ENCODE data around the gene KCND3. TPM values are rescaled to one million over a fixed set of nuclear protein-coding genes. Genes with fewer than 3 reads are reported as not detected.

KCND3 gene
- total RNA-seq, 6 donors from 2014 or later: 2.7 to 6.4 (median 5.4) TPM

DNA sequence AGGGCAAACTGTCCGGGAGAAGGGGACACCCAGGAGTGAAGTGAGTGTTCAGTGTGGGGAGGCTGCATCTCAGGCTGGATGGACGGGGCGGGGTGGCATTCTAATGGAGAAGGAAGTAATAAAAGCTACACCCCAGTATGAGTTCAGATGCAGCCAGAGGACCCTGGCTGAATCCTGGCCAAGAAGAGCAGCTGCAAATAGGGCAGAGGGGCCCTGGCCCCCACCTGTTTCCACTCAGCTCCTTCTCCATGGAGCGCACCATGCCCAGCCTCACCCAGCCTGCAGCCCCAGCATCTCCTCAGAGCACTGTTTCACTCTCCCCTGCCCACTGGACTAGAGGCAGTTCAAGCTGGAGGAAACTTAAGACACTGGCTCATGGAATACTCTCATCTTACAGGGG is 46.4 kb downstream of the KCND3 start:
- ATAC-seq (ENCODE audit: low FRiP score in 2 of 2) (no peak), DNase-seq (no peak)
- Histone ChIP-seq H3K9me3 (no peaks in the 10 kb centered on the region), H3K4me3 (no peak overlapping the region), H3K36me3 (no peaks in the 10 kb centered on the region), H3K27me3 (no peaks in the 10 kb centered on the region), H3K4me1 (peaks cover 0 to under 1% (median 0%) of the 10 kb centered on the region in 4 donors), H3K27ac (no peak overlapping the region)
- WGBS, 2 donors: 79 to 86% methylated on average over 4 of the region's 4 CpGs
- TF ChIP-seq POLR2AphosphoS5 (IDR thresholded peaks at IDR 0.05): no peak
- TF ChIP-seq EP300 (IDR thresholded peaks at IDR 0.05): no peak
- no peak for TF ChIP-seq POLR2A (IDR thresholded peaks at IDR 0.05)
- TF ChIP-seq, protein P1, sequence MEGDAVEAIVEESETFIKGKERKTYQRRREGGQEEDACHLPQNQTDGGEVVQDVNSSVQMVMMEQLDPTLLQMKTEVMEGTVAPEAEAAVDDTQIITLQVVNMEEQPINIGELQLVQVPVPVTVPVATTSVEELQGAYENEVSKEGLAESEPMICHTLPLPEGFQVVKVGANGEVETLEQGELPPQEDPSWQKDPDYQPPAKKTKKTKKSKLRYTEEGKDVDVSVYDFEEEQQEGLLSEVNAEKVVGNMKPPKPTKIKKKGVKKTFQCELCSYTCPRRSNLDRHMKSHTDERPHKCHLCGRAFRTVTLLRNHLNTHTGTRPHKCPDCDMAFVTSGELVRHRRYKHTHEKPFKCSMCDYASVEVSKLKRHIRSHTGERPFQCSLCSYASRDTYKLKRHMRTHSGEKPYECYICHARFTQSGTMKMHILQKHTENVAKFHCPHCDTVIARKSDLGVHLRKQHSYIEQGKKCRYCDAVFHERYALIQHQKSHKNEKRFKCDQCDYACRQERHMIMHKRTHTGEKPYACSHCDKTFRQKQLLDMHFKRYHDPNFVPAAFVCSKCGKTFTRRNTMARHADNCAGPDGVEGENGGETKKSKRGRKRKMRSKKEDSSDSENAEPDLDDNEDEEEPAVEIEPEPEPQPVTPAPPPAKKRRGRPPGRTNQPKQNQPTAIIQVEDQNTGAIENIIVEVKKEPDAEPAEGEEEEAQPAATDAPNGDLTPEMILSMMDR (IDR thresholded peaks at IDR 0.05): no peak

DNA sequence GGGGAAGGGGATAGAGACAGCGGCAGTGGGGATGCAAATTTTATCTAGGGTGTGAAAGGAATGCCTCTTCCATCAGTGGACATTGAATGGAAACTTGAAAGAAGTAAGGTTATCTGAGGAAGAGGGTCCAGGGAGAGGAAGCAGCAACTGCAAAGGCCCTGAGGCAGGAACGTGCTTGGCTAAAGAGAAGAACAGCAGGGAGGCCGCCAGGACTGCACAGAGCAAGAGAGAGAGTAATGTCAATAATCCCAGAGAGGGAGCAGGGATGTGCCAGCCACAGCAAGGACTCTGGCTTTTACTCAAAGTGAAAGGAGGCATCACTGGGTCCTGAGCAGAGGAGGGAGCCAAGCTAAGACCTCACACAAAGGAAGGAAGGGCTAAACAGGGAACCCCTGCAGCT is 50.9 kb downstream of the KCND3 start:
- Histone ChIP-seq H3K27me3 (no peaks in the 10 kb centered on the region), H3K36me3 (no peaks in the 10 kb centered on the region), H3K4me1 (no peaks in the 10 kb centered on the region), H3K4me3 (no peak overlapping the region), H3K9me3 (no peaks in the 10 kb centered on the region), H3K27ac (no peak overlapping the region)
- ATAC-seq (ENCODE audit: low FRiP score in 2 of 2) (no peak), DNase-seq (no peak)
- TF ChIP-seq EP300 (IDR thresholded peaks at IDR 0.05) (no peak), POLR2AphosphoS5 (IDR thresholded peaks at IDR 0.05) (no peak), POLR2A (IDR thresholded peaks at IDR 0.05) (no peak)
- TF ChIP-seq, protein P1 (IDR thresholded peaks at IDR 0.05): no peak
- WGBS, 2 donors: 86 to 91% methylated on average over 3 of the region's 3 CpGs

DNA sequence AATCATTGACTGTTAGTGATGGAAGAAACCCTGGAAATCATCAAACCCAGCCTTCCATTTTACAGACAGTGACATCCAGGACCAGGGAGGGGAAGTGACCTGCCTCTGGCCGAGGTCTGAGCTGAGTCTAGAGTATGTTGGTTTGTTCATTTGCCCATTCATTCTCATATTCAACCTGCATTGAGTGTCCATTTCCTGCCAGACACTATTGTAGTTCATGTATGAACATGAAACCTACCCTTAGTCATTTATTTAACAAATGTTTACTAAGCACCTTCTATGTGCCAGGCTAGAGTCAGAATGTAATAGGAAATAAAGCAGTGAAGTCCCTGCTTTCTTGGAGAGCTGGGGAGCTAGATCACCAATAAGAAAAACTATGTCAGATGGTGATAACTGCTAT is 51.3 kb downstream of the KCND3 start:
- TF ChIP-seq EP300 (IDR thresholded peaks at IDR 0.05): no peak
- TF ChIP-seq, protein P1 (IDR thresholded peaks at IDR 0.05): no peak
- TF ChIP-seq POLR2A (IDR thresholded peaks at IDR 0.05): no peak
- no peak for TF ChIP-seq POLR2AphosphoS5 (IDR thresholded peaks at IDR 0.05)
- no peaks in the 10 kb centered on the region for H3K9me3 ChIP-seq
- no peaks in the 10 kb centered on the region for H3K4me1 ChIP-seq
- H3K27me3 ChIP-seq: no peaks in the 10 kb centered on the region
- 14 to 75% methylated on average over 1 of the region's 1 CpG for WGBS, 2 donors
- no peaks in the 10 kb centered on the region for H3K36me3 ChIP-seq
- DNase-seq (no peak), ATAC-seq (ENCODE audit: low FRiP score in 2 of 2) (no peak)
- no peak overlapping the region for H3K4me3 ChIP-seq
- H3K27ac ChIP-seq: no peak overlapping the region

DNA sequence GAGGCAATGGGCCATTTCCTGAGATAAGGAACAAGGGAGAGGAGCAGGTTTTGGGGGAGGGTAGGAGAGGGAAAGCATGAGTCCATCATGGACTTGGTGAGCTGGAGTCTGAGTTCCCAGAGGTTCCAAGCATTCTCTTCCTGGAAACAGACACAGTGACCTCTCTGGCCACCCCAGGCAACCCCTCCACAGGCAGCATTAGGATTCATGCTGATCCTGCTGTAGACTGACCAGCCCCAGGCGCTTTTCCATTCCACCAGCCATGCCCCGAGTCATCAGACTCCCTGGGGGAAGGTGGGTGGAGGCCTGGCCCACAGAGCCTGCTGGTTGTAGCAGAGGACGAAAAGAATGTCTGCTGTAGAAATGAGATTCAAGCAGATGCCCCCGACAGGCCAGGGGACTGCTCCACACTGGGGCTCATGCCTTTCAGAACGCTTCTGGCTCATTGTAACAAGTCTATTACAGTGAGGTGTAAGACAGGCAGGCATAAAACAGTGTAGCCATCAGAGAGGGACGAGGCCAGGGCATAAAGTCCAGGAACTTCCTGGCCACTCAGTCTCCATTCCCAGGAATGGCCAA is 52.2 kb downstream of the KCND3 start:
- no peak overlapping the region for H3K4me3 ChIP-seq
- 51 to 88% methylated on average over 3 to 6 of the region's 6 CpGs for WGBS, 2 donors

More for the DNA sequence above, 52.2 kb downstream of the KCND3 start:
- ATAC-seq (ENCODE audit: low FRiP score in 2 of 2): no peak
- no peaks in the 10 kb centered on the region for H3K9me3 ChIP-seq
- no peaks in the 10 kb centered on the region for H3K27me3 ChIP-seq
- DNase-seq: no peak
- H3K27ac ChIP-seq: no peak overlapping the region
- TF ChIP-seq, protein P1 (IDR thresholded peaks at IDR 0.05): no peak
- TF ChIP-seq EP300 (IDR thresholded peaks at IDR 0.05) (no peak), POLR2A (IDR thresholded peaks at IDR 0.05) (no peak), POLR2AphosphoS5 (IDR thresholded peaks at IDR 0.05) (no peak)
- no peaks in the 10 kb centered on the region for H3K4me1 ChIP-seq
- H3K36me3 ChIP-seq: no peaks in the 10 kb centered on the region

Measured in upper lobe of left lung (tissue), 6 donors.